Occipital lobe (tissue), 2 donors: ENCODE measurements around the gene STRA6. TPM values are rescaled to one million over a fixed set of nuclear protein-coding genes. Genes with fewer than 3 reads are reported as not detected.
A peak's percentile ranks its signal among the peaks of the same experiment; 100 is the strongest.
"Not testable (repeated sequence)": the region's sequence is repeated elsewhere in the genome, so short reads cannot be mapped to it uniquely, and the experiment has no call there.

Source experiments
- DNase-seq: peaks from one replicate; lab custom pipeline; 2025; lab: John Stamatoyannopoulos, UW
- total RNA-seq: library from RNA; depleted of rRNA; stranded (reverse); fragments of >200 nt; gene quantifications from one replicate; pipeline ENCODE4 v1.2.3, GENCODE V29; 2014

The STRA6 gene
- total RNA-seq, 1 donor from 2014 or later, result 2.3 TPM

DNA sequence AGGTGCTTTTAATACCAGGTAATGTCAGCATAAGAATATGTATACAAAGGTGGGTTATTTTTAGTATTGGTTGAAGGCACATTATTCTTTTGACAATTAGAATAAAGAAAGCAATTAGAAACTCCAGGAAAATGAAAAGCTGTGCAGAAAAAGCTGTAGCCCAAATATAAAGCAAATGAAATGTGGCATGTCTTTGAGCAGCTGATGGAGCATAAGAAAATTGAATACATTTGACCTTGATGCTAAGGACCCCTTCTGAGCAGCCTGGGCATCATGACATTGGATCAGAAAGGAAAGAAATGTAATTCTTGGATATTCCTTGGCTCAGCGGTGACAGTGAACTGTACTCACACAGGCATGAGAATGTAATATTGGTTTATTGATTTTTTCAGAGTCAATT lies 37.1 kb downstream of the STRA6 start:
- no peak for DNase-seq

DNA sequence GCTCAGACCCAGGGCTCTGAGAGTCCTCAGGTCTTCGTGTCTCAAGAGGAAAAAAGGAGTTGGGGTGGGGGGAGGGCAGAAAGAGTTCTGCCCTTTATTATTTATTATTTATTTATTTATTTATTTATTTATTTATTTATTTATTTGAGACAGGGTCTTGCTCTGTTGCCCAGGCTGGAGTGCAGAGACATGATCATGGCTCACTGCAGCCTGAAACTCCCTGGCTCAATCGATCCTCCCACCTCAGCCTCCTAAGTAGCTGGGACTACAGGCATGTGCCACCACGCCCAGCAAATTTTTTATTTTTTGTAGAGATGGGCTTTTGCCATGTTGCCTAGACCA lies 40.4 kb downstream of the STRA6 start:
- not testable (repeated sequence) for DNase-seq

DNA sequence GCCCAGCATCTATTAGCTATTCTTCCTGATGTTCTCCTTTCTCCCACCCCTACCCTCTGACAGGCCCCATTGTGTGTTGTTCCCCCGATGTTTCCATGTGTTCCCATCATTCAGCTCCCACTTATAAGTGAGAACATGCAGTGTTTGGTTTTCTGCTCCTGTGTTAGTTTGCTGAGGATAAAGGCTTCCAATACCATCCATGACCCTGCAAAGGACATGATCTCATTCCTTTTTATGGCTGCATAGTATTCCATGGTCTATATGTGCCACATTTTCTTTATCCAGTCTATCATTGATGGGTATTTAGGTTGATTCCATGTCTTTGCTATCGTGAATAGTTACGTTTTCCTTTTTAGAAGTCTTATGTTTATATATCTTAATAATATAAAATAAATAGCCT lies 42.2 kb downstream of the STRA6 start:
- not testable (repeated sequence) for DNase-seq

DNA sequence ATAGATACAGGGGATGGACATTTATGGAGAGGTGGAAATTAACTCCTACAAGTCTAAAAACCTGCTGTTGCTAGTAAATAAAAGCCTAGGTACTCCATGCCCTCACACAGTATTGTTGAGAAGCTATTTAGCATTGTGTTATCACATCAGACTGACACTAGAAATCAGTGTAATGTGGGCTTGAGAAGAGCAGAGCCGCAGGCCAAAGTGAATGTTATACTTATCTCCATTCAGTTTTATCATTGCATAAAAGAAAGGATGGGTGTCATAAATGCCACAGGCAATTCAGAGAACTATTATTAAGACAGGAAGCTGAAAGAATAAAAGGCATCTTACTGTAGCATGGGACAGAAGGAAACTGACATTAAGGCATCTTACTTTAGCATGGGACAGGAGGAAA lies 42.8 kb downstream of the STRA6 start:
- DNase-seq, result no peak

DNA sequence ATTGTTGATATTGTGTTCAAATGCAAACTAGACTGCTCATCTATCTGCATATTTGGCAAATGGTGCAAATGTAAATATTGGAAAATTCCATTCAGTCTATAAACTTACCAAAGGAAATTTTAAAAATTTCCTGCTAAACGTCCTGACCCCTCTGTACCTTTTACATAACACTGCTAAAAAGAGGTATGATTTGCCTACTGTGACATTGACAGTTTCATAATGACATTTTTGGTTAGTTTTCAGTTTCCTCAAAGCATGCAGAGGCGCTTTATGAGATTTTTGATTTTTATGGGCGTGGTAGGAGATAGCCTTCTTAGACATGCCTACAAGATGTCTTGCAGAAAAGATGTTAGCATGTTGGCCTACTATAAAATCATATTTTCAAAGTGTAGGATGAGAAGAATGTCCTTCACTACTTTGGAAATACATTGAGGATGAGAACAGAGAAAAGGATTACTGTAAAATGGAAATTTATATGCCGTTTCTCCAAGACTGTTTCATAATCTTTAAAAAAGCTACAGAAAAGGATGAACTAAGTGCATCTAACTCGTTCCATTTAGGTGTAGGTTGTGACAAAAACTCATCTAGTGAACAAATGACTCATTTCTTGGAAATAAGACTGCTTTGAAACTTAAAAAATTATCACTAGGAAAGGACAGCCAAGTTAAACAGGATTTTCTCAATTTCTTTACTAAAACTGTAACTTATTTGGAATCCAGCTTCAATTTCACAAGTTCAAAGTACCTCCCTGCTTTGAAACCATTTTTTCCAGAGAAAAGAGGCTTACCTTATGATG lies 43.5 kb downstream of the STRA6 start:
- no peak for DNase-seq

DNA sequence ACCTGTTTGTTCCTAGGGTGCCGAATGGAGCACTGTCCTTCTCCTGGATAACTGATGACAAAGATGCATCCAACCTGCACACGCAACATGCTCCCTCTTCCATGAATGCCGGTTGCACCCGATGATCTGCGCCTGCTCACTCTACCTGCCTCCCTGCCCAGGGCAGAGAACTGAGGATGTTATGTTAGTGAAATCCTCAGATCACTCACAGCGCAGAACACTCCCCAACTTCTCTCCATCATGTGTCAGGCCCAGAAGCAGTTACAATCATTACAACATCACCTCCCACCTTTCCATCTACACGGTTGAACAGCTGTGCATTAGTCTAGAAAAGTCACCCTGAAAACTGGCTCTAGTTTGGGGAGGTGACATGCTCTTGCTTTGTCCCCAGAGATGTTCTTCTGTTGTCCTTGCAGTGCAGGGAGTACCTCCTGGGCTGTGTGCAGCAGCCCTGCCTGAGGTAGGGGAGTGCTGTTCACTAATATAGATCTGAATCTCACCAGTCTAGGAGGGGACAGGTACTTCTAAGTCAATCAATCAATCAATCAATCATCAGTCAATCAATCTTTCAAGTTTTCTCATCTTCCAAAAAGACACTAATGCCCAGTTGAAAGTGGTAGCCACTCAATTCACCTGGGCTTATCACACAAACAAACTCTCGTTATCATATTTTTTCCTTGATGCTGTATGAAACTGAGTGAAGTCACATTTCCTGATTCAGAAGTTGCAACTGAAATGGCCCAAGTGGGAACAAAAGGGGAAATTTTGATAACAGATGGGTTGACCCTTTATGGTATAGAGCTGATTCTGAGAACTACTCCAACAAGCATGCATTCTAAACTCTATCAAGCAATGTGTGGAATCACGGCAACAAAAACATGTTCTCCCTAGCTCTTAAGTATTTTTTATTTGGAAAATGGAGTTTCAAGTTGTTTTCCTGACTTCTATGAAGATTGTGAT lies 44.4 kb downstream of the STRA6 start:
- DNase-seq, result no peak

DNA sequence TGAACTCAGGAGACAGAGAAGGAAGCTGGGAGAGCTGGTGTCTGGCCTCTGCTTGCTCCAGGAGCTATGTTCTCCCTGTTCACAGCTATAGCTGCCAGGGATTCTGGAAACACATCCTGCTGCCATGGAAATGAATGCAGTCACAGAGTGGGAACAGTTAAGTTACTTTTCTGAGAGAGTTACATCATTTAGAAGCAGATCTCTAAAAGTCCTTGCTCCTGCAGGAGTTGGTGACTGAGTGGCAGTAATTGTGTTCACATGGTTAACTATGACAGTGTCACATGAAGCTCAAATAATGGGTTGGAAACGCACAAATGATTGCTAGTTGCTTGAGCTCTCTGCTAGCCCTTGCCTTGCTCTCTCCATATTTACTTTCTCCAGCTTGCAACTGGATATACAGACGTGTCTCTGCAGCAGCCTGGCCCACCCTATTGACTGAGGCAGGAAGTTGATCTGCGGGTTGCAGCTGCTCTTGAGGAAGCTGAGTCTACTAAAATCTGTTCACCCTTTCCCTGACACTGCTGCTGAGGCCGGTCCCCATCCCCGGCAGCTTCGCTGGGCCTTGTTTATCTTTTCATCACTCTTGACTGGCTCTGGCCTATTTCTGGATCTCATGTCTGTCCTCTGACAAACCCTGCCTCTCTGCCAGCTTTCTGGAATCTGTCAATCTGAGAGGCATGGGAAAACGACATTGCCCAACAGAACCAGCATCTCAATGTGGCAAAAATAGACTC lies 45.7 kb downstream of the STRA6 start:
- peak; percentile 49 for DNase-seq

DNA sequence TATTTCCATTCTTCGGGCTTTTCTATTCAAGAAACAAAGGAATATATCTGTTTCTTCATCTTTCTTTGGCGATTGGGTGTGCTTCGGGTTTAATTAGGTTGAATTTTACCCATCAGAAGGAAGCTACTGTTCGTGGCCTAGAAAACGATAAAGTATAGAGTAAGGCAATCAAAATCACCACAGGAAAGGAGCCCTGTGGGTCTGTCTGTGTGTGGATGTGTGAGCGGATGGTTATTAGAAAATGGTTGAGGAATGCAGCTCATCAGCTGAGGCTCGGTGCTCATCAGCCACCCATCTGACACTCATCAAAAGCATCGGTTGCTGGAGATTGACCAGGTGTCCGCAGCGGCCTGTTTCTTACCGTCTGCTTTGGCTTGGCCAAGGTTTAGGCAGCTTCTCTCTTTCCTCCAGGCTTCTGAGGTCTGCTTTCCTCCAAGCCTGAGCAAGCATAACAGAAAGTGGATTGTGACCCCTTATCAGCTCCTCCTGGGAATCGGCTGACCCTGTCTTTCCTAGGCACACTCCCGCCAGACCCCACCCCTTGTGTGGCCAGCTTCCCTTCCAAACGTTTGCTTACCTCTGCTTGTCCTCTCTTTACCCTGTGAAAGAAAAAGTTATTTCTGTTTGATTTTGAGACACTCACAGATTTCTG lies 46.7 kb downstream of the STRA6 start:
- no peak for DNase-seq

DNA sequence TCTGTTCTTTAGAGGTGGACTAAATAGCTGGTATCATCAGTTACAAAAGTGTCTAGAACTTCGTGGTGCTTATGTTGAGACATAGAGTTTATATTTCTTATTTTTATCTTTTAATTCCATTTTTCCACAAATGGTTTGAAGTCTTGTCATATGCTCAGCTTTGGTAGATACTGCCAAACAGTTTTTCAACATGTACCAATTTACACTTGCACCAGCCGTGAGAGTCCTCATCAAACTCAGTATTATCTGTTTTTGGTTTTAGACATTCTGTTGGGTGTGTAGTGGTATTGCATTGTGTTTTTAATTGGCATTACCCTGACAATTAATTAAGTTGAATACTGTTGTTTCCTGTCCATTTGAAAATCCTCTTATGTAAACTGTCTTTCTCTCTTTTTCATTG lies 55.5 kb downstream of the STRA6 start:
- DNase-seq, result no peak

DNA sequence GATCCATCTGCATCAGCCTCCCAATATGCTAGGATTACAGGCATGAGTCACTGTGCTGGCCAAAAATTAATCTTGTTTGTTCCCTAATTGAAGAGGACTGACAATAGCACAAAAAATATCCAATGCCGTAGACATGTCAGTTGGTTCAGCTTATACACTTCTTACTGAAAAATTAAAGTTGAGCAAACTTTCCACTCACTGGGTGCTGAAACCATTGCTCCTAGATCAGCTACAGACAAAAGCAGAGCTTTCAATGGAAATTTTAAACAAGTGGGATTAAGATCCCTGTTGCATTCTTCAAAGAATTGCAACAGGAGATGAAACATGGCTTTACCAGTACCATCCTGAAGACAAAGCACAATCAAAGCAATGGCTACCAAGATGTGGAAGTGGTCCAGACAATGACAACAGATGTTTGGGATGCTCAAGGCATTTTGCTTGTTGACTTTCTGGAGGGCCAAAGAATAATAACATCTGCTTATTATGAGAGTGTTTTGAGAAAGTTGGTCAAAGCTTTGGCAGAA lies 56.2 kb downstream of the STRA6 start:
- DNase-seq, result no peak

DNA sequence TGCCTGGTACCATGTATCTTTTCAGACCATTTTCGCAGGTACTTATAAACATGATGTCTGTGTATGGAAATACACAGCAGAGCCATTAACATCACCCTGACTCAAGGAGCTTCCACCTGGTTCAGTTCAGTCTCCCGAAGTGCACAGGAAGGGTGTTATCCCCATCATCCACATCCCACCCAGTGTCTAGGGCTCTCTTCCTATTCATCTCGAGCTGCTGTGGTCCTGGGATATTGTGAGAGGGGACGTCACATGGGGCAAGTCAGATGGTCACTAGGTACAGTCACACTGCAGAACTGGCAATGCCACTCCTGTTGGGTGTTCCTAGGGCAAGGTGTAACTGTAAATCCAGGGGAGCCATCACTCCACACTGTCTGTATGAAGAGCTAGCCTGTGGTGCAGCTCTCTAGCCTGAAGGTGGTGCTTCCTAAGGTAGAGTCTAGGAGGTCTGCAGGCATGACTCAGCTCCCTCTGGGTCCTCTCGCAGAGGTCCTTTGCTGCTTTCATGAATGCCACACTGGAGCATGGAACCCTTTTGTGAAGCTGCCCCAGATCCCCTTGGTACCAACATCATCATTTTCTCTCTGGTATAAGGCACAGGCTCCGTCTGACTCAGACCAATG lies 58.3 kb downstream of the STRA6 start:
- DNase-seq, result no peak

DNA sequence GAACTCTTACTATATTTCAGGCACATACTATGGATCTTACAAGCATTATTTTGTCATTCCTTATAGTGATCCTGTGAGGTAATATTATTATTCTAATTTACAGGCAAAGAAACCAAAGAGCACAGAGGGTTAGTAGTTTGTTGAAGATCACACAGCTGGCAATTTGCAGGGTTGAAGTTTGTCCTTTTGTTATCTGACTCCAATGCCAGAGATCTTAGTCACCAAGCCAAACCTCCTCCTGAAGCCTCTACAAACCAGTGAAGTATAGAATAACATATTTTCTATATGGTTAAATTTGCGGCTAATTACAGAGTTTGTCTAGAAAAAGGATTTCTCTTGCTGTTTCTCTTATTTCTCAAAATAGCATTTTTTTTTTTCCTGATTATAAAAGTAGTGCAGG lies 61.0 kb downstream of the STRA6 start:
- DNase-seq, result no peak

DNA sequence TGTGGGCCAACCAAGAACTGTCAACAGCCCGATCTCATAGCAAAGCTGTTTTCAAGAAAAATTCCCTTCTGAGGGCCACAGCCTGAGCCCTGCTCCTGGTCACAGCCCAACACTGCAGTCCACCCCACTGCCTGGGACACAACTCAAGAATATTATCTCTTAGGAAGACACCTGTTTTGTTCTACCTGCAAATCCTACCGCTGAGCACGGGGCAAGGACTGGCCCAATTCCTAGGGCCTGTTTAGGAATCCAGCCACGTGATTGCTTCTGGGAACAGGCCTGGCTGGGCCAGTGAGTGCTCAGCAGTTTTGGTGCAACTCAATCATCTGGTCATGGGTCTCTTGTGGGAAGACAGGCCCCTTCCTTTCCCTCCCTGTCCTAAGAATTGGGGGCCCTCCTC lies 63.9 kb downstream of the STRA6 start:
- no peak for DNase-seq

DNA sequence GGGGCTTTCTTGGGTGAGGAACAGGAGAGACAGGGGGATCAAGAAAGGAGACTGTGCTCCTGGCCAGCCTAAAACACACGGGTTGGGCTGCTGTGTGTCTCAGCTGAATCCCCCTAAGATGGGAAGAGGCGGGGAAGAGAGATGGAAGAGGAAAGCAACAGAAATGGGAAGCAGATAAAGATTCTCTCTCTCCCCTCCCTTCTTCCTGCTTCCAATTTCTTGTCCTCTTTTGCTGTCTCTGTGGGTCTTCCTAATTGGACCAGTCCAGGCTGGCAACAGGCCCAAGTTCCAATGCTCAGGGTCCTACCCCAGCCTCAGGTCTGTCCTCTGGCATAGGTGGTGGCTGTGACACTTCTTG lies 65.1 kb downstream of the STRA6 start:
- no peak for DNase-seq

DNA sequence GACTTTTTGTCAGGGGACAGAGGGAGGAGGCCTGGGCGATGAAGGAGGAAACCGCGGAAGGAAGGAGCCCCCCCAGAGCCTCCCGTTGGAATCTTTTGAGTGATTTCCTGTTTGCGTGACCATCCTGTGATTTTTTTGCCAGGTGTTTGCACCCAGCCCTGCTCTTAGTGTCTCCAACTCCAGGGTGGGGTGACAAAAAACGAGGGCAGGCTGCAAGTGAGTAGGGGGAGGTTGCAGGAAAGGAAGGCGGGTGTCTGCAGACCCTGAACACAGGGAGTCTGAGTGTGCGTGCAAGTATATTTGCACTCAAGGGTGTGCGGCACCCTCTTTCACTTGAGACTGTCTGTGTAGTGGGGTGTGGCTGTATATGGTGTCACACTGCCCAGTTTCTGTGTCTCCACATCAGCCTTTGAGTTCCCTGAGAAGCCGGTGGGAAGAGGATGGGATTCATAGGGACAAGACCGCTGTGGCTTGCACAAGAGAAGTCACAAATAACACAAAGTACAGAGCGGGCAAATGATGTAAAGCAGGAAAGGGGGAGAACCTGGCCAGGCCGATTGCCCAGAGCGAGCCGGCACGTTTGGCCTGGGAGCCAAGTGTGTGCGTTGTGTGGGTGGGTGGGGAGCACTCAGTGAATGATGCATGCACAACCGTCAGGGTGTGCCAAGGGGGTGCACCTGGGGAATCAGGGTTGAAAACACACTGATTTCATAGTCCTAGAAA lies 65.6 kb downstream of the STRA6 start:
- no peak for DNase-seq

DNA sequence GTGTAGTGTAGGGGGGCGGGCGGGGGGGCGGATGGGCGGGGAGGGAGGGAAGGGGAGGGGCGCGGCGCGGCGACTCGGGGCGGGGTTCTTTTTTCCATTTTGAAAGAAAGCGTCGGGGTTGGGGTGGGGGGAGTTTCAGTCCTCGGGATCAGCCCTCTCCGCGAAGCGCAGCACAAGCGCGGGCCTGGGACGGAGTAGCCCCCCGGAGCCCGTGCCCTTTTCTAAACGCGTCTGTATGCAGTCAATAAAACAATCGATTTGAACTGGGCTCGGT lies 66.1 kb downstream of the STRA6 start:
- no peak for DNase-seq

DNA sequence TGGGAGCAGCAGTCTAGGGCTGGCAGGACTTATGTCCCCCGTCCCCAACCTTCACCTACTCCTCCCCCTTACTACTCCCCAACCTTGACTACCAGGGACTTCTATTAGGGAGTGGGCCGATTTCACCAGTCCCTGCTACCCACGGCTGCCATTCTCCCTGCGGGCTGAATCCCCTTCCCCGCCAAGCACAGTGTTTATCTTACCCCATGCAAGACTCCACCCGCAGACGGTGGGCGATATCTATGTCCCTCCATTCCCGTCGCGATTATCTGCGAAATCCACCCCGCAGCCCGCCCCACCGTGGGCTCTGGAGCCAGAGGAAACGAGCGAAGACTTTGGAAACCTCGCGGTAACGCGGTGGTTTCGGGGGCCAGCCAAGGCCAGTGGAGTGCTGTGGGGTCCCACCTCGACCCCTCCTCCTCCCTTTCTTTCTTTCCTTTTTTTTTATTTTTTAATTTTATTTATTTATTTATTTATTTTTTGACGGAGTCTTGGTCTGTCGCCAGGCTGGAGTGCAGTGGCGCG lies 67.5 kb downstream of the STRA6 start:
- no peak for DNase-seq

DNA sequence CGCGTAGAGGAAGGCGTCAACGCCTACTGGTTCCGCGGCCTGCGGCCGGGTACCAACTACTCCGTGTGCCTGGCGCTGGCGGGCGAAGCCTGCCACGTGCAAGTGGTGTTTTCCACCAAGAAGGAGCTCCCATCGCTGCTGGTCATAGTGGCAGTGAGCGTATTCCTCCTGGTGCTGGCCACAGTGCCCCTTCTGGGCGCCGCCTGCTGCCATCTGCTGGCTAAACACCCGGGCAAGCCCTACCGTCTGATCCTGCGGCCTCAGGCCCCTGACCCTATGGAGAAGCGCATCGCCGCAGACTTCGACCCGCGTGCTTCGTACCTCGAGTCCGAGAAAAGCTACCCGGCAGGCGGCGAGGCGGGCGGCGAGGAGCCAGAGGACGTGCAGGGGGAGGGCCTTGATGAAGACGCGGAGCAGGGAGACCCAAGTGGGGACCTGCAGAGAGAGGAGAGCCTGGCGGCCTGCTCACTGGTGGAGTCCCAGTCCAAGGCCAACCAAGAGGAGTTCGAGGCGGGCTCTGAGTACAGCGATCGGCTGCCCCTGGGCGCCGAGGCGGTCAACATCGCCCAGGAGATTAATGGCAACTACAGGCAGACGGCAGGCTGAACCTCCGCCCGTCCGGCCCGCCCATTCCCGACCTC lies 68.1 kb downstream of the STRA6 start:
- DNase-seq, result no peak

DNA sequence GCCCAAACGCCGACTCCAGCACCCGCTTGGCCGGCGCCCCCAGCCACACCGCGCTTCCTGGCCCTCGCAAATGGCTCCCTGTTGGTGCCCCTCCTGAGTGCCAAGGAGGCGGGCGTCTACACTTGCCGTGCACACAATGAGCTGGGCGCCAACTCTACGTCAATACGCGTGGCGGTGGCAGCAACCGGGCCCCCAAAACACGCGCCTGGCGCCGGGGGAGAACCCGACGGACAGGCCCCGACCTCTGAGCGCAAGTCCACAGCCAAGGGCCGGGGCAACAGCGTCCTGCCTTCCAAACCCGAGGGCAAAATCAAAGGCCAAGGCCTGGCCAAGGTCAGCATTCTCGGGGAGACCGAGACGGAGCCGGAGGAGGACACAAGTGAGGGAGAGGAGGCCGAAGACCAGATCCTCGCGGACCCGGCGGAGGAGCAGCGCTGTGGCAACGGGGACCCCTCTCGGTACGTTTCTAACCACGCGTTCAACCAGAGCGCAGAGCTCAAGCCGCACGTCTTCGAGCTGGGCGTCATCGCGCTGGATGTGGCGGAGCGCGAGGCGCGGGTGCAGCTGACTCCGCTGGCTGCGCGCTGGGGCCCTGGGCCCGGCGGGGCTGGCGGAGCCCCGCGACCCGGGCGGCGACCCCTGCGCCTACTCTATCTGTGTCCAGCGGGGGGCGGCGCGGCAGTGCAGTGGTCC lies 68.7 kb downstream of the STRA6 start:
- no peak for DNase-seq
